CD4-positive, alpha-beta T cell (primary cell): ENCODE measurements around the gene TMEM40. TPM values are rescaled to one million over a fixed set of nuclear protein-coding genes. Genes with fewer than 3 reads are reported as not detected.

Experiments used
- ATAC-seq: fragments of 200-7000 bp; cut with Tn5 transposase; one replicate; pipeline ENCODE4 v1.10.0; 2022; ENCODE audit warnings: mild to moderate bottlenecking; ENCODE audit not compliant: poor library complexity
- CTCF ChIA-PET: fragments of 350-600 bp; sonication (Branson Sonifier 250); formaldehyde crosslinking; loops from one replicate; lab custom pipeline; 2021; ENCODE audit warnings: antibody characterized with exemption, inconsistent platforms; lab: Charles Lee
- POLR2A ChIA-PET: fragments of 350-600 bp; sonication (Branson Sonifier 250); formaldehyde crosslinking; loops from one replicate; lab custom pipeline; 2021; ENCODE audit warnings: antibody characterized with exemption, inconsistent platforms; lab: Charles Lee
- DNase-seq, 14 experiments: peaks; one replicate each; pipeline ENCODE4 v3.0.0-alpha.2; 2013 to 2020; ENCODE audit warnings: mixed read lengths in 2 of 14
- H3K27ac ChIP-seq, 2 donors: one replicate each; pipeline versions ENCODE4 v1.5.1 to v1.7.0; 2013; ENCODE audit warnings: low read length in 2 of 2, low read depth in 1 of 2, mild to moderate bottlenecking in 1 of 2
- H3K27me3 ChIP-seq, 2 experiments: 1 replicate in 1 of 2; 2 replicates in 1 of 2; pipeline versions ENCODE4 v1.6.1 to v1.7.0; 2013; ENCODE audit warnings: low read length in 2 of 2, control low read depth in 1 of 2, mild to moderate bottlenecking in 1 of 2, moderate library complexity in 1 of 2; ENCODE audit not compliant: insufficient read depth in 2 of 2, control insufficient read depth in 1 of 2
- H3K36me3 ChIP-seq: one replicate; pipeline ENCODE4 v1.6.1; 2013; ENCODE audit warnings: low read length, control low read depth; ENCODE audit not compliant: insufficient read depth
- H3K4me1 ChIP-seq: one replicate; pipeline ENCODE4 v1.6.1; 2013; ENCODE audit warnings: low read length, control low read depth; ENCODE audit not compliant: insufficient read depth
- H3K4me3 ChIP-seq: one replicate; pipeline ENCODE4 v1.5.1; 2013; ENCODE audit warnings: mild to moderate bottlenecking, low read length, moderate library complexity
- H3K9me3 ChIP-seq, 2 experiments: 1 replicate in 1 of 2; 2 replicates in 1 of 2; pipeline versions ENCODE4 v1.6.1 to v1.7.0; 2013; ENCODE audit warnings: low read length in 2 of 2, mild to moderate bottlenecking in 2 of 2, control low read depth in 1 of 2, moderate library complexity in 1 of 2; ENCODE audit not compliant: control insufficient read depth in 1 of 2, insufficient read depth in 1 of 2
- H3K27ac Mint-ChIP-seq: one replicate; pipeline ENCODE4 v1.8.0; 2020; ENCODE audit warnings: mixed read lengths
- H3K27me3 Mint-ChIP-seq: one replicate; pipeline ENCODE4 v1.8.0; 2021; ENCODE audit warnings: mixed read lengths
- H3K36me3 Mint-ChIP-seq: one replicate; pipeline ENCODE4 v1.8.0; 2021; ENCODE audit warnings: low read depth, mixed read lengths
- H3K4me1 Mint-ChIP-seq: one replicate; pipeline ENCODE4 v1.8.0; 2021; ENCODE audit warnings: low read depth, mixed read lengths
- H3K4me3 Mint-ChIP-seq: one replicate; pipeline ENCODE4 v1.8.0; 2020; ENCODE audit warnings: mild to moderate bottlenecking, mixed read lengths
- H3K9me3 Mint-ChIP-seq: one replicate; pipeline ENCODE4 v1.8.0; 2020; ENCODE audit warnings: mixed read lengths
- intact Hi-C, 2 experiments: fragments of 100-400 bp; cut with DNase I in 1 of 2; cut with micrococcal nuclease in 1 of 2; formaldehyde crosslinking; loops; one replicate each; pipeline versions ENCODE4 v1.15.1 to v1.9.0; 2023 to 2025; cut with DNase I, micrococcal nuclease
- total RNA-seq, 174 experiments: library from RNA in 2 of 174; stranded (reverse) in 2 of 174; gene quantifications; one replicate each; pipeline ENCODE4 v1.2.3 and lab custom pipeline; 2021 to 2026
- TF ChIP-seq, protein P1 (sequence below): fragments of 200-600 bp; IDR thresholded peaks from one replicate; pipeline ENCODE4 v1.8.0; 2022; ENCODE audit warnings: antibody characterized with exemption, mild to moderate bottlenecking

TMEM40 gene
- total RNA-seq, 2 experiments from 2014 or later, result not detected

DNA sequence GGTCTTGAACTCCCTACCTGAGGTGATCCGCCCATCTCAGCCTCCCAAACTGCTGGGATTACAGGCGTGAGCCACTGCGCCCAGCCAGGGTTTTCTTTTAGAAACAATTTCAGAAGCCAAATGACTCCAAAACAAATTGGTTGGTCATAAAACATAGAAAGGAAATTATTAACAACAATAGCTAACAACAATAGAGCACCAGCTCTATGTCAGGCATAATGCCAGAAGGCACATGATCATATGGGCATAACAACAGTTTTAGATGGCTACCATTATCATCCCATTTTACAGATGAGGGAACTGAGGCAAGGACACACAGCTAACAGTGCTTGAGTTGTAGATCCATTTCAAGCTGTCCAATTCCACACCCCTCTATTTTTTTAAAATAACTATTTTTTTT, 73.0 kb downstream of the TMEM40 start:
- no peaks in the 10 kb centered on the region for H3K36me3 Mint-ChIP-seq
- TF ChIP-seq, protein P1, sequence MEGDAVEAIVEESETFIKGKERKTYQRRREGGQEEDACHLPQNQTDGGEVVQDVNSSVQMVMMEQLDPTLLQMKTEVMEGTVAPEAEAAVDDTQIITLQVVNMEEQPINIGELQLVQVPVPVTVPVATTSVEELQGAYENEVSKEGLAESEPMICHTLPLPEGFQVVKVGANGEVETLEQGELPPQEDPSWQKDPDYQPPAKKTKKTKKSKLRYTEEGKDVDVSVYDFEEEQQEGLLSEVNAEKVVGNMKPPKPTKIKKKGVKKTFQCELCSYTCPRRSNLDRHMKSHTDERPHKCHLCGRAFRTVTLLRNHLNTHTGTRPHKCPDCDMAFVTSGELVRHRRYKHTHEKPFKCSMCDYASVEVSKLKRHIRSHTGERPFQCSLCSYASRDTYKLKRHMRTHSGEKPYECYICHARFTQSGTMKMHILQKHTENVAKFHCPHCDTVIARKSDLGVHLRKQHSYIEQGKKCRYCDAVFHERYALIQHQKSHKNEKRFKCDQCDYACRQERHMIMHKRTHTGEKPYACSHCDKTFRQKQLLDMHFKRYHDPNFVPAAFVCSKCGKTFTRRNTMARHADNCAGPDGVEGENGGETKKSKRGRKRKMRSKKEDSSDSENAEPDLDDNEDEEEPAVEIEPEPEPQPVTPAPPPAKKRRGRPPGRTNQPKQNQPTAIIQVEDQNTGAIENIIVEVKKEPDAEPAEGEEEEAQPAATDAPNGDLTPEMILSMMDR, result no peak
- no peaks in the 10 kb centered on the region for H3K9me3 Mint-ChIP-seq
- ChIA-PET POLR2A (no interaction called here), CTCF (interaction anchor here (0.5 kb wide), 1 partner anchor 34 kb away, joined by 3 read pairs; no protein-coding TSS in a partner anchor)
- no peak overlapping the region for H3K4me3 ChIP-seq
- no peak overlapping the region for H3K27ac ChIP-seq
- no peaks in the 10 kb centered on the region for H3K9me3 ChIP-seq
- ATAC-seq (no peak), DNase-seq (no peak)
- H3K4me1 Mint-ChIP-seq, result no peaks in the 10 kb centered on the region
- no peaks in the 10 kb centered on the region for H3K27me3 ChIP-seq
- H3K36me3 ChIP-seq, result no peaks in the 10 kb centered on the region
- H3K4me3 Mint-ChIP-seq, result no peak overlapping the region
- no peak overlapping the region for H3K27ac Mint-ChIP-seq
- H3K27me3 Mint-ChIP-seq, result no peaks in the 10 kb centered on the region
- intact Hi-C loops, result no loop called here
- H3K4me1 ChIP-seq, result no peaks in the 10 kb centered on the region

Other genes starting within 250 kb of the TMEM40 start
- not detected for gene MKRN2OS, start 213.8 kb downstream of the TMEM40 start, total RNA-seq
- gene MKRN2, start 202.2 kb downstream of the TMEM40 start, total RNA-seq, result 10 to 100 TPM; 19.0 to 20.3 TPM
- gene RAF1, start 95.1 kb downstream of the TMEM40 start, total RNA-seq, result 100 to 1,000 TPM; 127 to 139 TPM
- gene CAND2, start 37.4 kb upstream of the TMEM40 start, total RNA-seq, result 1 to 10 TPM; 3.5 to 6.0 TPM
- 1,000 to 10,000 TPM; 4,308 to 4,667 TPM for gene RPL32, start 82.3 kb upstream of the TMEM40 start, total RNA-seq